Colonic mucosa (tissue), 4 donors: Measurements from ENCODE around the gene PFKM. TPM values are rescaled to one million over a fixed set of nuclear protein-coding genes. Genes with fewer than 3 reads are reported as not detected.

Experiments used
- DNase-seq: peaks from one replicate; pipeline ENCODE4 v3.0.0-alpha.2; 2020
- H3K27ac ChIP-seq: fragments of 200-600 bp; one replicate; pipeline ENCODE4 v1.8.0; 2021
- H3K27me3 ChIP-seq: fragments of 200-600 bp; one replicate; pipeline ENCODE4 v1.8.0; 2021
- H3K36me3 ChIP-seq: fragments of 200-600 bp; one replicate; pipeline ENCODE4 v1.8.0; 2021
- H3K4me1 ChIP-seq: fragments of 200-600 bp; one replicate; pipeline ENCODE4 v1.8.0; 2021; ENCODE audit warnings: mild to moderate bottlenecking
- H3K4me3 ChIP-seq: fragments of 200-600 bp; one replicate; pipeline ENCODE4 v1.8.0; 2021
- H3K9ac ChIP-seq, 2 donors: one replicate each; pipeline ENCODE4 v1.7.0; 2013; ENCODE audit warnings: control low read depth in 2 of 2, low read depth in 2 of 2, low read length in 2 of 2
- H3K9me3 ChIP-seq: fragments of 200-600 bp; one replicate; pipeline ENCODE4 v1.8.0; 2021
- CTCF ChIP-seq: fragments of 200-600 bp; IDR thresholded peaks from one replicate; pipeline ENCODE4 v1.8.0; 2022; ENCODE audit warnings: antibody characterized with exemption, mild to moderate bottlenecking
- intact Hi-C: fragments of 100-400 bp; cut with DNase I; formaldehyde crosslinking; loops from one replicate; pipeline ENCODE4 v1.14.1; 2022
- total RNA-seq, 2 donors: library from RNA; stranded (reverse); fragmentation: NEBNext Ultra II Directional in 1 of 2; extraction: Animal tissue kit (Norgen Biotek cat#: 25700) in 1 of 2; gene quantifications; one replicate each; pipeline ENCODE4 v1.2.1, GENCODE V29; 2021
- donor health status: healthy.
- donor health status: DM: no; HTN: no; CAD: no.
- donor health status: DM: no; HTN: no; CAD: no.

Gene PFKM
- total RNA-seq, 2 donors from 2014 or later = 39.2 to 64.6 TPM

GRCh38 chr12:48179466-48179865 is 60.3 kb downstream of the PFKM start:
- no peak for TF ChIP-seq CTCF
- Histone ChIP-seq H3K9ac (no peak overlapping the region), H3K9me3 (no peaks in the 10 kb centered on the region), H3K4me1 (no peaks in the 10 kb centered on the region), H3K4me3 (no peak overlapping the region), H3K36me3 (no peaks in the 10 kb centered on the region), H3K27me3 (peaks cover 15% of the 10 kb centered on the region), H3K27ac (no peak overlapping the region)
- no peak for DNase-seq
- intact Hi-C loops = no loop called here

- TF ChIP-seq CTCF = no peak
- Histone ChIP-seq H3K27me3 (peaks cover 22% of the 10 kb centered on the region), H3K27ac (no peak overlapping the region), H3K36me3 (no peaks in the 10 kb centered on the region), H3K4me3 (no peak overlapping the region), H3K9me3 (no peaks in the 10 kb centered on the region), H3K4me1 (no peaks in the 10 kb centered on the region), H3K9ac (no peak overlapping the region)
- no peak for DNase-seq
- intact Hi-C loops = no loop called here
These were observed 61.3 kb downstream of the PFKM start for GRCh38 chr12:48180424-48180823.

- no peaks in the 10 kb centered on the region for H3K9me3 ChIP-seq
- no peaks in the 10 kb centered on the region for H3K4me1 ChIP-seq
- H3K27me3 ChIP-seq = peaks cover 22% of the 10 kb centered on the region
- no peak for TF ChIP-seq CTCF
- DNase-seq = no peak
- no peak overlapping the region for H3K27ac ChIP-seq
- intact Hi-C loops = no loop called here
- H3K4me3 ChIP-seq = no peak overlapping the region
- no peaks in the 10 kb centered on the region for H3K36me3 ChIP-seq
- no peak overlapping the region for H3K9ac ChIP-seq
These were observed 61.8 kb downstream of the PFKM start for GRCh38 chr12:48180857-48181495.

DNA sequence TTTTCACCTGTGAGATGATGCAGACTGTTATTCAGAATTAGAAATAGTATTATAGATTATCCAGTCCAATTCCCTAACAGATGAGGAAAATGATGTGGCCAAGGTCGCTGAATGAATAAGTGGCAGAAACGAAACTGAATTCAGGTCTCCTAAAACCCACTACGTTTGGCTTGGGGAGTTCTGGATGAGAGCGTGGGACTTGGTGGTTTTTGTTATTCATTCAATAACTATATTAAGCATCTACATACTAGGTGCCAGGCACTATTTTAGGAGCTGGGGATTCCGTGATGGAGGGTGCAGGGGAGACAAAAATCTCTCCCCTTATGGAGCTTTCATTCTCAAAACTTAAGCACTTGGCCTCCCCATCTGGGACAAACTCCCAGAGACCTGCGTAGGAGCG is 63.5 kb downstream of the PFKM start:
- Histone ChIP-seq H3K27me3 (peaks cover 22% of the 10 kb centered on the region), H3K9ac (peak overlapping the region in 1 of 2 donors; percentile 62), H3K4me1 (no peaks in the 10 kb centered on the region), H3K27ac (no peak overlapping the region), H3K9me3 (no peaks in the 10 kb centered on the region), H3K4me3 (peak overlapping the region; percentile 44), H3K36me3 (no peaks in the 10 kb centered on the region)
- DNase-seq = no peak
- intact Hi-C loops = no loop called here
- no peak for TF ChIP-seq CTCF

- intact Hi-C loops = no loop called here
- Histone ChIP-seq H3K27me3 (peaks cover 22% of the 10 kb centered on the region), H3K4me3 (peak within 1 kb of the TSS; percentile 44), H3K36me3 (no peaks in the 10 kb centered on the region), H3K27ac (no peak within 1 kb of the TSS), H3K9me3 (no peaks in the 10 kb centered on the region), H3K9ac (peak within 1 kb of the TSS; percentile 60 to 62), H3K4me1 (no peaks in the 10 kb centered on the region)
- no peak for TF ChIP-seq CTCF
- peak; percentile 70 for DNase-seq
These were observed 64.1 kb downstream of the PFKM start, which contains the start of gene CCDC184 for GRCh38 chr12:48183091-48183875. TSS of gene CCDC184 (plus strand) at chr12:48183644. CDS start at chr12:48184123, 479 bp downstream.
